Activated naive CD8-positive, alpha-beta T cell treated with anti-CD3 and anti-CD28 coated beads, Interleukin-2, amount 50 U/mL, for 16 hours (primary cell): ENCODE data around the gene MYL7.
"Not testable (repeated sequence)": the region's sequence is repeated elsewhere in the genome, so short reads cannot be mapped to it uniquely, and the experiment has no call there.

ENCODE experiments used
- DNase-seq: peaks from one replicate; pipeline ENCODE4 v3.0.0-alpha.2; 2020; ENCODE audit warnings: low read depth, low spot score

MYL7 gene, protein sequence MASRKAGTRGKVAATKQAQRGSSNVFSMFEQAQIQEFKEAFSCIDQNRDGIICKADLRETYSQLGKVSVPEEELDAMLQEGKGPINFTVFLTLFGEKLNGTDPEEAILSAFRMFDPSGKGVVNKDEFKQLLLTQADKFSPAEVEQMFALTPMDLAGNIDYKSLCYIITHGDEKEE

DNA sequence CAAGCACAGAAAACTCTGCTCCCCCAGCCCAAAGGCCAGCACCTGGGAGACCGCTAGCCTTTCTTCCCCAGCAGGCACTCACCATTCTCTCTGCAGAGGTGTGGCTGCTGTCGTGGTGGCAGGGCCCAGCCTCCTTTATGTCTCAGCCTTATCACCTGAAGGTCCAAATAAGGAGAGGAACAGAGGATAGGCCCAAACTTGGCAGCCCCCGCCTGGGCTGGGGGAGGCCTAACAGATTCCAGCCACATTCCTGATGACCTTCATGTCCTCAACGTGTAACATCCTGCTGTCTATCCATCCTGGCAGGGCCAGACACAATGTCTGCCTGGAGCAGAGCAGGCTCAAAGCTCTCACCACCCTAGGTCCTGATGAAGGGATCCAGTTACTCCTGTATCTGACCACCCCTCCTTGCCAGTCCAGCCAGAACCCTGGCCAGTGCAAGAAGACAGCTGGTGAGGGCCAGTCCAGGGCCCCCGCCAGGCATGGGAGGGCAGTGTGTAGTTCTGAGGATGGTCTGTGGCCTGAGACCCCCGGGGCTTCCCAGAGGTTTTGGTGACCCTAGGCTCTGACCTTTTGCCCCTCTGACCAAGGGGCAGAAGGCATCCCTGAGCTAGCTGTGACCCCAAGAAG is at the start of gene MYL7:
MYL7 (minus strand) TSS at position 112 of the 630 bp plus-strand sequence; CDS start at position 85, 27 bp downstream.
- no peak for DNase-seq

GRCh38 chr7:44189993-44190872 is 49.1 kb upstream of the MYL7 start:
- no peak for DNase-seq

GRCh38 chr7:44189286-44189992 is 48.3 kb upstream of the MYL7 start, which contains the start of gene GCK:
GCK (minus strand) TSS chr7:44189439; CDS start chr7:44188953, 486 bp downstream.
- no peak for DNase-seq

- no peak for DNase-seq
Observed at GRCh38 chr7:44188480-44189225, 47.5 kb upstream of the MYL7 start.

DNA sequence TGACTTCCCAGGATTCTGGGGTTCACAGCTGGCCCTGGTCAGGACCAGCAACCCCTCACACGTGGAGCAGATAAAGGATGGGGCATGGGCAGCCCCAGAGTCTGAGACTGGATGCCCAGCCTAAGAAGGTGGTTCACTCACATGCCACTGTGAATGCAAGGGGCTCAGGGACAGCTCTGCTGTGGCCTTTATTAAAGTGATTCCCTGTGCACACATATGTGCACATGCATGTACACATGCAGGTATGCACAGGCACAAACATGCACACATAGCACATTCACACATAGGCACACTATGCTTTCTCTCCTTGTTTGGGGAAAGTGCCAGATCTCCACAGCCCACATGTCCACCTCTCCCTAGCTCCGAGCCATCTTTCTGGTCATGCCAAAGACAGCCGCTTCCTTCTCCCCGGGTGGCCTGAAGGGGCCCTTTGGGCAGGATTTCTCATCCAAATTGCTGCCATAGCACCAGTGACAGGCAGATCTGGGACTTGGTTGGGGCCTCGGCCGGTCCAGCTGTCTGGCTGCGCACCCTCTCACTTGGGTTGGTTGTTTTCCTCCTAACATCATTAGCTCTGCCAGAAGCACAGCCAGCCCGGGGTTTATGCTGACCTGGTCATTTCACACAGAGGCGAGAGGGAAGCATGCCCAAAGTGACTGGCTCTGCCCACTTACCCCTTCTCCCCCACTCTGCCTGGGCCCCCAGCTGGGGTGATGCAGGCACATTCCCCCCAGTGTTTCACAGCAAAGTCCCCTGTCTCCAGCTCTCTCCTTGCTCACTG is 46.7 kb upstream of the MYL7 start:
- DNase-seq = no peak

GRCh38 chr7:44186736-44187135 is 45.6 kb upstream of the MYL7 start:
- no peak for DNase-seq

GRCh38 chr7:44185729-44186128 is 44.6 kb upstream of the MYL7 start:
- no peak for DNase-seq

DNA sequence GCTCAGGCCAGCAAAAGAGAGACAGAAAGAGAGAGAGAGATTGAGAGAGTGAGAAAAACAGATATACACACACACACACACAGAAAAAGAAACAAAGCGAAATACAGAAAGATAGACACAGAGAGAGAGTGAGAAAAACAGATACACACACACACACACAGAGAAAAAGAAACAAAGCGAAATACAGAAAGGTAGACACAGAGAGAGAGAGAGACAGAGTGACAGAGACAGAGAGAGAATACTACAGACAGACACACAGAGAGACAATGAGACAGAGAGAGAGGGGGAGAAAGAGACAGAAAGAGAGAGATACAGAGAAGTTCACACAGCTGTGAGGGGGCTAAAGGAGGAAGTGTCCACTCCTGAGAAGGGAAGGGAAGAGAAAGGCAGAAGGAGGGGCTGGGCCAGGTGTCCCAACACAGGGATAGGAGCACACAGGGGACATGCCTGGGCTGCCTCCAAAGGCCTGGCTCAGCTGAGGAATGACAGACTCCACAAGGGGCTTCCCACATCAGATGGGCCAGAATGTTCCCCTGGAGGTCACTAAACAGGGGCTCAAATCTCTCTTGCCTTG is 43.8 kb upstream of the MYL7 start:
- DNase-seq = no peak

GRCh38 chr7:44184206-44184872 is 43.2 kb upstream of the MYL7 start:
- no peak for DNase-seq

DNA sequence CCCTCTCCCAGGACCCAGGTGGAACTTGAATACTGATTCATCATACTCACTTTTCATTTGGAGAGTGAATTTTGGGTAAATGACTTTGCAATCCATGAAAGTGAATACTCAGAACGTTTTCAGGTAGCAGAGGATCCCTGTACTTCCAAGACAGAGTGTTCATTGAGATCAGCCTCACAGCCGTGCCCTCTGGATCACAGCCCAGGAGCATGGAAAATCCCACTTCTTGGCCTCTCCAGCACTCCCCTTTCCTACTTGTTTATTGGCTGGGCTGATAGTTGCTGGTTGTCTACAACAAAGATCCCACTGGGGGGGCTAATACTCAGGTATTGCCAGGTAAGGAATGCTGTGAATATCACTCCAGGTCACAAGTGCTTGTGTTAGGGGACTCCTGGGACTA is 42.3 kb upstream of the MYL7 start:
- no peak for DNase-seq

GRCh38 chr7:44182827-44183226 is 41.7 kb upstream of the MYL7 start:
- DNase-seq = no peak

DNA sequence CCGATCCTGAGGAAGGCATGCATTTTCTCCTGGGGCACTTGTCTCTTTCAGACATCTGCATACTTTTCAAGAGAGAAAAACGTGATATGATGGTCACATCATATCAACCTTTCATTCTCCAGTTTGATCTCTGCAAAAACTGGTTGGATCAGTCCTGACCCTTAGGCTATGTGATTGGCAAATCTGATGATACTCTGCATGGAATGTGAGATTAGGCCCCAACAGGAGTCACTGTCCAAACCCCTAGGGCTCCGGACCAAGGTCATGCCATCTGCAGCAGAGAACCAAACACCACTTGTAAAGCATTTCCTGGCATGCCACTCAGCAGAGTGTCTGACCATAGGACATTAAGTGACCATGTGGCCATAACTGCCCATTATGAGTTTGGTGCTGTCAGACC is 39.5 kb upstream of the MYL7 start:
- DNase-seq = no peak

GRCh38 chr7:44177570-44178131 is 36.5 kb upstream of the MYL7 start:
- DNase-seq = no peak

DNA sequence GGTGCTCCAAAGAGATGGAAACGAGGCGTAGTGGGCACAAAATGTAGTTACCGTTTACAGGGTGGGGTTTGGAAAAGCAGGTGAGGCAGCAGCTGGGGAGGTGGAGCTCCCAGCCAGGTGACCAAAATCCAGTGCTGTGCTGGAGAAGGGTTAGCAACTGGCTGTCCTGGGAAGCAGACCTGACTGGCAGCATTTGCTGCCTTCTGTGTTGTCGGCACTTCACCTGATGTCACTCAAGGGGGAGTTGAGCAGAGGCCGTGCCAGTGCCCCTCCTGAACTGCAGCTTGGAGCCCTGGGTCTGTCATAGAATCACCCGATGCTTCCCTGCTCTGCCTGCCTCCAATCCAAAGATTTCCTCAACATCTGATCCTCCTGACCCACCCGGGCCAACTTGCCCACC is 35.4 kb upstream of the MYL7 start:
- no peak for DNase-seq

DNA sequence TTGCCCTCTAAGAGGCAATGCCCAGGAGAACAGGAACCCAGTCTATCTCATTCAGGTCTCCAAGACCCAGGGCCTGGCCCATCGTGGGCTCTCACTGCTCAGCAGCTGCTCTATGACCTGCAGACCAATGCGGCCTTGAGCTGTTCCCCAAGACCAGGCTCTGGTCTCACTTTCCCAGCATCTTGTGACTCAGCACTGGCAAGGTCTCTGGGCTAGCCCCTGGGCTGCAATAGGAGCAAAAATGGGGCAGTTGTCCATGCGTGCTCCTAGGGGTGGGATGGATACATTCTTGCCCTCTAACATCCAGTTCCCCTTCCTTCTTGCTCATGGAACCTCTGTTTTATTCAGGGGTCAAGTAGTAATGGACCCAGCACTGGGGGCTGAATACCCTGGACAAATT is 34.6 kb upstream of the MYL7 start:
- DNase-seq = no peak

DNA sequence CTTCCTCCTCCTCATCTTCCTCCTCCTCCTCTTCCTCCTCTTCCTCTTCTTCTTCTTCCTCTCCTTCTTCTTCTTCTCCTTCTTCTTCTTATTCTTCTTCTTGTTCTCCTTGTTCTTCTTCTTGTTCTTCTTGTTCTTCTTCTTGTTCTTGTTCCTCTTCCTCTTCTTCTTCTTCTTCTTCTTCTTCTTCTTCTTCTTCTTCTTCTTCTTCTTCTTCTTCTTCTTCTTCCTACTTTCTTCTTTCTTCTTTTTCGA is 33.5 kb upstream of the MYL7 start:
- not testable (repeated sequence) for DNase-seq

DNA sequence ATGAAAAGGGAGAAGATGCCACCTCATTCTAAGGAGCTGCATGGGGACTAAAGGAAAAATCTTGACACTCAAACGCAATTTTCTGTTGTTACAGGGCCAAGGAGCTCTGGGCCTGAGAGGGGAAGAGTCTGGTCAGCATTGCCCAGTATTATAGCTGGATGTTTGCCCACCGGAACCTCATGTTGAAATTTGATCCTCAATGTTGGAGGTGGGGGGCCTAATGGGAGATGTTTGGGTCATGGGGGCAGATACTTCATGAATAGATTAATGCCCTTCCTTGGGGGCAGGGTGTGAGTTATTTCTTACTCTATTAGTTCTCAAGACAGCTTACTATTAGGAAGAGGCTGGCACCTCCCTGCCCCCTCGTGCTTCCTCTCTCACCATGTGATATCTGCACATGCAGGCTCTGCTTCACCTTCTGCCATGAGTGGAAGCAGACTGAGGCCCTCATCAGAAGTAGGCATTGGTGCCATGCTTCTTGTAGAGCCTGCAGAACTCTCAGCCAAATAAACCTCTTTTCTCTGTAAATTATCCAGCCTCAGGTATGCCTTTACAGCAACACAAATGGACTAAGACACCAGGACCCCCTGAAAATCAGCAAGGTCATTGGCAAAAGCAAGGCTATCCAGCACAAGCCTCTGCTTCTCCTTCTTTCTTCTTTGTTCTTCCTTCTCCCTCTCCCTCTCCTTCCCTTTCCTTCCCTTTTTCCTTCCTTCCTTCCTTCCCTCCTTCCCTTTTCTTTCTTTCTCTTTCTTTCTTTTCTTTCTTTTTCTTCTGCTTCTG is 33.0 kb upstream of the MYL7 start:
- DNase-seq = no peak

DNA sequence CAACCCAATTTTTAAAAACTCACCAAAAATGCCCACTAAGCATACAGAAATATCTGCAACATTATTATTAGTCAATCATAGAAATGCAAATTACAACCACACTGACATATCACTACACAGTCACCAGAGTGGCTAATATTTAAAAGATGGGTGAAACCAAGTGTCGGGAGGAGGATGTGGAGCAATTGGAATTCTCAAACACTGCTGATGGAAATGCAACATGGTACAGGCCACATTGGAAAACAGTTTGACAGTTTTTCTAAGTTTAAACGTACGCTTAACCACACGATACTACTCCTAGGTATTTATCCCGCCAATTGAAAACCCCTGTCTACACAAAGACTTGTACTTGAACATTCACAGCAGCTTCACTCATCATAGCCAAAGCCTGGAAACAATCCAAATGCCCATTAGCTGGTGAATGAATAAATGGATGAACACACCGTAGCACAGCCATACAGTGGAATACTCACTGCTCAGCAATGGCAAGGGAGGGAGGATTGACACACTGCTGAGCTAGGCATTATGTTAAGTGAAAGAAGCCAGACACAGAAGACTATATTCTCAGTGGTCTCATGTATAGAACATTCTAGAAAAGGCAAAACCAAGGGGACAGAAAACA is 31.8 kb upstream of the MYL7 start:
- no peak for DNase-seq
